ENCODE results near the gene SIGLEC1. TPM values are rescaled to one million over a fixed set of nuclear protein-coding genes. Genes with fewer than 3 reads are reported as not detected.

Gene SIGLEC1
- total RNA-seq, 1 donor = under 0.01 TPM

- H3K27ac ChIP-seq (ENCODE audit: low read depth, low read length) = no peak overlapping the region
- DNase-seq (ENCODE audit: insufficient read length, low spot score, missing footprints) = peak; percentile 73
- no peaks in the 10 kb centered on the region for H3K79me2 ChIP-seq (ENCODE audit: insufficient read depth, low read length)
- no peak overlapping the region for H3K4me2 ChIP-seq (ENCODE audit: insufficient read depth, low read length)
- no peak for TF ChIP-seq CTCF (IDR thresholded peaks at IDR 0.05; ENCODE audit: extremely low read depth, low read depth, low read length)
- H3K4me3 ChIP-seq (ENCODE audit: insufficient read depth, low read length) = no peak overlapping the region
- H3K36me3 ChIP-seq (ENCODE audit: insufficient read depth, low read length) = no peaks in the 10 kb centered on the region
- no peaks in the 10 kb centered on the region for H3K9me3 ChIP-seq (ENCODE audit: low read depth, low read length)
- no peaks in the 10 kb centered on the region for H4K20me1 ChIP-seq (ENCODE audit: insufficient read depth, low read length)
- H2AFZ ChIP-seq (ENCODE audit: low read length) = no peak overlapping the region
- no peaks in the 10 kb centered on the region for H3K4me1 ChIP-seq (ENCODE audit: insufficient read depth, low read length)
- H3K27me3 ChIP-seq (ENCODE audit: insufficient read depth, low read length) = no peaks in the 10 kb centered on the region
These were observed 35.7 kb upstream of the SIGLEC1 start for GRCh38 chr20:3748073-3748472.

- Histone ChIP-seq H3K27ac (ENCODE audit: low read depth, low read length) (no peak overlapping the region), H3K9me3 (ENCODE audit: low read depth, low read length) (no peaks in the 10 kb centered on the region), H3K4me2 (ENCODE audit: insufficient read depth, low read length) (no peak overlapping the region), H3K27me3 (ENCODE audit: insufficient read depth, low read length) (no peaks in the 10 kb centered on the region), H4K20me1 (ENCODE audit: insufficient read depth, low read length) (no peaks in the 10 kb centered on the region), H3K79me2 (ENCODE audit: insufficient read depth, low read length) (no peaks in the 10 kb centered on the region), H2AFZ (ENCODE audit: low read length) (no peak overlapping the region), H3K4me1 (ENCODE audit: insufficient read depth, low read length) (no peaks in the 10 kb centered on the region), H3K4me3 (ENCODE audit: insufficient read depth, low read length) (no peak overlapping the region), H3K36me3 (ENCODE audit: insufficient read depth, low read length) (no peaks in the 10 kb centered on the region)
- DNase-seq (ENCODE audit: insufficient read length, low spot score, missing footprints) = peak; percentile 90
- TF ChIP-seq CTCF (IDR thresholded peaks at IDR 0.05; ENCODE audit: extremely low read depth, low read depth, low read length) = no peak
These were observed 35.1 kb upstream of the SIGLEC1 start for GRCh38 chr20:3747471-3747870.

- Histone ChIP-seq H3K79me2 (ENCODE audit: insufficient read depth, low read length) (no peaks in the 10 kb centered on the region), H2AFZ (ENCODE audit: low read length) (no peak overlapping the region), H3K4me3 (ENCODE audit: insufficient read depth, low read length) (no peak overlapping the region), H3K9me3 (ENCODE audit: low read depth, low read length) (no peaks in the 10 kb centered on the region), H3K27ac (ENCODE audit: low read depth, low read length) (no peak overlapping the region), H3K4me2 (ENCODE audit: insufficient read depth, low read length) (no peak overlapping the region), H3K27me3 (ENCODE audit: insufficient read depth, low read length) (peaks cover 2% of the 10 kb centered on the region), H4K20me1 (ENCODE audit: insufficient read depth, low read length) (no peaks in the 10 kb centered on the region), H3K4me1 (ENCODE audit: insufficient read depth, low read length) (no peaks in the 10 kb centered on the region), H3K36me3 (ENCODE audit: insufficient read depth, low read length) (no peaks in the 10 kb centered on the region)
- TF ChIP-seq CTCF (IDR thresholded peaks at IDR 0.05; ENCODE audit: extremely low read depth, low read depth, low read length) = no peak
- peak; percentile 14 for DNase-seq (ENCODE audit: insufficient read length, low spot score, missing footprints)
These were observed 33.3 kb upstream of the SIGLEC1 start for GRCh38 chr20:3745686-3746173.

- Histone ChIP-seq H3K79me2 (ENCODE audit: insufficient read depth, low read length) (no peaks in the 10 kb centered on the region), H3K9me3 (ENCODE audit: low read depth, low read length) (no peaks in the 10 kb centered on the region), H3K27ac (ENCODE audit: low read depth, low read length) (no peak overlapping the region), H2AFZ (ENCODE audit: low read length) (no peak overlapping the region), H3K27me3 (ENCODE audit: insufficient read depth, low read length) (peaks cover 3% of the 10 kb centered on the region), H4K20me1 (ENCODE audit: insufficient read depth, low read length) (no peaks in the 10 kb centered on the region), H3K36me3 (ENCODE audit: insufficient read depth, low read length) (no peaks in the 10 kb centered on the region), H3K4me3 (ENCODE audit: insufficient read depth, low read length) (no peak overlapping the region), H3K4me1 (ENCODE audit: insufficient read depth, low read length) (no peaks in the 10 kb centered on the region), H3K4me2 (ENCODE audit: insufficient read depth, low read length) (no peak overlapping the region)
- TF ChIP-seq CTCF (IDR thresholded peaks at IDR 0.05; ENCODE audit: extremely low read depth, low read depth, low read length) = no peak
- peak; percentile 88 for DNase-seq (ENCODE audit: insufficient read length, low spot score, missing footprints)
These were observed 32.6 kb upstream of the SIGLEC1 start for GRCh38 chr20:3744806-3745685.

Measured in osteoblast (primary cell).